Neuronal stem cell (in vitro differentiated cells): Measurements from ENCODE around the gene HHIP.

Experiments used
- DNase-seq: peaks from one replicate; pipeline ENCODE4 v3.0.0-alpha.2; 2013; ENCODE audit warnings: low spot score
- H2AFZ ChIP-seq: one replicate; pipeline ENCODE4 v1.6.1; 2013; ENCODE audit warnings: mild to moderate bottlenecking, low read length, inconsistent platforms
- H2AK5ac ChIP-seq: 2 replicates; pipeline ENCODE4 v1.6.1; 2013; ENCODE audit warnings: low read depth, mild to moderate bottlenecking, inconsistent platforms, low read length, moderate library complexity, mixed read lengths
- H2BK120ac ChIP-seq: 2 replicates; pipeline ENCODE4 v1.6.1; 2013; ENCODE audit warnings: low read depth, mild to moderate bottlenecking, inconsistent platforms, low read length, moderate library complexity, mixed read lengths
- H2BK12ac ChIP-seq: one replicate; pipeline ENCODE4 v1.6.1; 2013; ENCODE audit warnings: low read length, inconsistent platforms
- H2BK15ac ChIP-seq: 2 replicates; pipeline ENCODE4 v1.6.1; 2013; ENCODE audit warnings: mild to moderate bottlenecking, low read length, inconsistent platforms, mixed read lengths
- H2BK5ac ChIP-seq: one replicate; pipeline ENCODE4 v1.6.1; 2013; ENCODE audit warnings: inconsistent platforms, mild to moderate bottlenecking, low read length, moderate library complexity
- H3K14ac ChIP-seq: one replicate; pipeline ENCODE4 v1.6.1; 2013; ENCODE audit warnings: low read length, inconsistent platforms
- H3K18ac ChIP-seq: 2 replicates; pipeline ENCODE4 v1.6.1; 2013; ENCODE audit warnings: low read length, inconsistent platforms
- H3K23ac ChIP-seq: 2 replicates; pipeline ENCODE4 v1.6.1; 2013; ENCODE audit warnings: low read depth, mild to moderate bottlenecking, mixed read lengths, low read length, inconsistent platforms; ENCODE audit not compliant: poor library complexity
- H3K27ac ChIP-seq: replicated peaks from 3 replicates; pipeline ENCODE4 v1.5.1; 2013; ENCODE audit warnings: low read length, inconsistent platforms
- H3K27me3 ChIP-seq, 3 experiments: 2 replicates each; pipeline ENCODE4 v1.6.1; 2013; ENCODE audit warnings: low read length in 3 of 3, mild to moderate bottlenecking in 2 of 3, inconsistent platforms in 1 of 3, low read depth in 1 of 3, mixed read lengths in 1 of 3, moderate library complexity in 1 of 3; ENCODE audit not compliant: control insufficient read depth in 3 of 3, insufficient read depth in 3 of 3
- H3K36me3 ChIP-seq, 2 donors: replicated peaks in 1 of 2; 2 replicates each; pipeline ENCODE4 v1.6.1; 2013; ENCODE audit warnings: low read length in 2 of 2; ENCODE audit not compliant: control insufficient read depth in 2 of 2, insufficient read depth in 2 of 2
- H3K4ac ChIP-seq: 2 replicates; pipeline ENCODE4 v1.6.1; 2013; ENCODE audit warnings: inconsistent platforms, mild to moderate bottlenecking, low read length, moderate library complexity
- H3K4me1 ChIP-seq, 2 donors: 1 replicate in 1 of 2; 2 replicates in 1 of 2; pipeline ENCODE4 v1.6.1; 2013; ENCODE audit warnings: low read length in 2 of 2, low read depth in 1 of 2; ENCODE audit not compliant: control insufficient read depth in 2 of 2, insufficient read depth in 1 of 2
- H3K4me2 ChIP-seq: one replicate; pipeline ENCODE4 v1.6.1; 2013; ENCODE audit warnings: mild to moderate bottlenecking, low read length, inconsistent platforms; ENCODE audit not compliant: insufficient read depth, poor library complexity, severe bottlenecking
- H3K4me3 ChIP-seq, 2 donors: 2 replicates each; pipeline ENCODE4 v1.5.1; 2013; ENCODE audit warnings: low read length in 2 of 2, mild to moderate bottlenecking in 2 of 2, inconsistent platforms in 1 of 2, moderate library complexity in 1 of 2
- H3K79me1 ChIP-seq: one replicate; pipeline ENCODE4 v1.6.1; 2013; ENCODE audit warnings: low read depth, mild to moderate bottlenecking, inconsistent platforms, low read length, moderate library complexity
- H3K9ac ChIP-seq: one replicate; pipeline ENCODE4 v1.6.1; 2013; ENCODE audit warnings: mild to moderate bottlenecking, low read depth, low read length, inconsistent platforms; ENCODE audit not compliant: poor library complexity
- H3K9me3 ChIP-seq, 2 donors: replicated peaks in 1 of 2; 2 replicates each; pipeline versions ENCODE3 to v1.6.1; 2013; ENCODE audit warnings: low read length in 2 of 2, mild to moderate bottlenecking in 2 of 2, inconsistent platforms in 1 of 2, low read depth in 1 of 2, mixed read lengths in 1 of 2, moderate library complexity in 1 of 2; ENCODE audit not compliant: control insufficient read depth in 2 of 2, insufficient read depth in 1 of 2
- H4K8ac ChIP-seq: one replicate; pipeline ENCODE4 v1.6.1; 2013; ENCODE audit warnings: low read depth, mild to moderate bottlenecking, inconsistent platforms, low read length, moderate library complexity
- H4K91ac ChIP-seq: one replicate; pipeline ENCODE4 v1.6.1; 2013; ENCODE audit warnings: low read length, low read depth, mild to moderate bottlenecking, inconsistent platforms; ENCODE audit not compliant: poor library complexity
- WGBS, 2 donors: extraction: QIAGEN DNeasy Blood & Tissue Kit; methylation state at CpG; one replicate each; pipeline ENCODE4 v1.1.7; 2013; ENCODE audit warnings: missing lambda C conversion rate in 2 of 2, mixed read lengths in 1 of 2; ENCODE audit not compliant: insufficient read length in 2 of 2, insufficient replicate concordance in 1 of 2; ENCODE audit errors: extremely low coverage in 2 of 2; 5-methylcytosine and 5-hydroxymethylcytosine counted together

HHIP gene

DNA sequence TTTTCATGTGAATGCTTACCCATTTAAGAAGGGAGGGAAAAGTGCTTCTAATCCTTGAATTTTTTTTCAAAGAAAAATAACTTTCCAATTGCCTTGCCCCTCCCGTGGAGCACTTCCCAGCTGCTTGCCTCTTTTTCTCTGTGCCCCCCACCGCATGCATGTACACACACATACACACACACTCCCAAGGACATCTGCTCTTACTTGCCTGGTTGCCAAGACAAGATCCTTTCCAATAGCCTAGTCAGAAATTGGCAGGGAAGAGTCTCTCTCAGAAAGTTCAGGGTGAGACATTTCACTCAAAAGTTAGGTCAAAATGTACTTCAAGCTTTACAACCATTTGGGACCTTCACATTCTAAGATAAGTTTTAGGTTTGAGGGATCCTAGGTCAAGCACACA lies 10.9 kb downstream of the HHIP start:
- H3K4me2 ChIP-seq, result no peak overlapping the region
- no peak overlapping the region for H3K4ac ChIP-seq
- H2BK15ac ChIP-seq, result no peak overlapping the region
- H3K23ac ChIP-seq, result no peak overlapping the region
- no peaks in the 10 kb centered on the region for H3K9me3 ChIP-seq
- H2BK12ac ChIP-seq, result no peak overlapping the region
- H3K27ac ChIP-seq, result no peak overlapping the region
- H2AK5ac ChIP-seq, result no peak overlapping the region
- no peak overlapping the region for H2BK120ac ChIP-seq
- no peak overlapping the region for H3K18ac ChIP-seq
- no peak overlapping the region for H3K9ac ChIP-seq
- H3K36me3 ChIP-seq, result no peaks in the 10 kb centered on the region
- H3K27me3 ChIP-seq, result no peaks in the 10 kb centered on the region
- DNase-seq, result no peak
- no peaks in the 10 kb centered on the region for H3K4me1 ChIP-seq
- H2AFZ ChIP-seq, result no peak overlapping the region
- H3K79me1 ChIP-seq, result no peaks in the 10 kb centered on the region
- no peak overlapping the region for H2BK5ac ChIP-seq
- no CpG with 5 or more reads among the region's 2 CpGs for WGBS, 2 donors
- no peak overlapping the region for H3K14ac ChIP-seq
- no peak overlapping the region for H4K8ac ChIP-seq
- no peak overlapping the region for H3K4me3 ChIP-seq
- no peak overlapping the region for H4K91ac ChIP-seq

DNA sequence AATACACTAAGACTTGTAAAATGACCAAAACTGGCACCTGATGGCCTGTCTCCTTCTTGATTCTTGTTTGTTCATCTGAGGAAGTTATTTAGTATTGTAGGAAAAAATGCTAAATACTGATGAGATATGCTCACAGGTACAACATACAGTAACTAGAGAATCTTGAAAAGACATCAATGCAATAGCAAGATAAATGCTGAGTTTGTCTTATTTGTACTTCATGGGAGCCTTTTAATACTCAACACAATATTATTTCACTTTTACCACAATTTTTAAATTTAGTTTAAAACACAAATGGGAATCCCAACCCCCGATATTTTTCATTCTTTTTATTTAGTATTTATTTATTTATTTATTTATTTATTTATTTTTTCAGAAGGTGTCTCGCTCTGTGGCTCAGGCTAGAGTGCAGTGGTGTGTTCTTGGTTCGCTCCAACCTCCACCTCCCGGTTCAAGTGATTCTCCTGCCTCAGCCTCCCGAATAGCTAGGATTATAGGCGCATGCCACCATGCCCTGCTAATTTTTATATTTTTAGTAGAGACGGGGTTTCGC lies 12.1 kb downstream of the HHIP start:
- WGBS, 2 donors, result 100% methylated on average over 1 of the region's 8 CpGs; no CpG with 5 or more reads in 1 of the 2 donors
- Histone ChIP-seq H2AK5ac (no peak overlapping the region), H3K18ac (no peak overlapping the region), H3K36me3 (no peaks in the 10 kb centered on the region), H3K9me3 (no peaks in the 10 kb centered on the region), H3K9ac (no peak overlapping the region), H4K8ac (no peak overlapping the region), H2AFZ (no peak overlapping the region), H3K4ac (no peak overlapping the region), H3K27me3 (no peaks in the 10 kb centered on the region), H3K4me3 (no peak overlapping the region), H3K4me1 (no peaks in the 10 kb centered on the region), H2BK12ac (no peak overlapping the region), H3K4me2 (no peak overlapping the region), H4K91ac (no peak overlapping the region), H2BK5ac (no peak overlapping the region), H3K27ac (no peak overlapping the region), H2BK120ac (no peak overlapping the region), H3K79me1 (no peaks in the 10 kb centered on the region), H2BK15ac (no peak overlapping the region), H3K14ac (no peak overlapping the region), H3K23ac (no peak overlapping the region)
- no peak for DNase-seq

DNA sequence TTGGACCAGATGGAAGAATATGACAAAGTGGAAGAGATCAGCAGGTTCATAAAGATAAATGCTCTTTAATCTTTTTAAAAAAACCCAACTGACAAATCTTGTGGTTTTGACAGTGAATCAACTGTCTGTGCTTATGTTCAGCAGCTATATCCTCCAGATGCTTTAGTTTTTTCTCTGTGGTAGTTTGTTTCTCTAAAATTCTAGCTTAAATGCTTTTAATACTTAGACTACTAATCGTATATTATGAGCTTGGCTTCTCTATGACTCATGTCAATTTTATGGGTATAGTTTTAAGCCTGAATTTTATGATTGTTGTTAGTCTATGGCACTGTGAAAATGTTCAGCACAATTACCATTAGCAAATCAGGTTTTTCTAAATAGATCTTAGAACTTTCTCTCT lies 12.9 kb downstream of the HHIP start:
- no peak overlapping the region for H3K14ac ChIP-seq
- H2BK5ac ChIP-seq, result no peak overlapping the region
- H3K23ac ChIP-seq, result no peak overlapping the region
- no peak overlapping the region for H2BK15ac ChIP-seq
- H3K9me3 ChIP-seq, result no peaks in the 10 kb centered on the region
- no peak overlapping the region for H2BK120ac ChIP-seq
- H2BK12ac ChIP-seq, result no peak overlapping the region
- H2AFZ ChIP-seq, result no peak overlapping the region
- no peak for DNase-seq
- H3K79me1 ChIP-seq, result no peaks in the 10 kb centered on the region
- no CpG with 5 or more reads among the region's 1 CpG for WGBS, 2 donors
- no peak overlapping the region for H3K27ac ChIP-seq
- no peak overlapping the region for H3K18ac ChIP-seq
- H3K4me1 ChIP-seq, result peaks cover 0 to 2% of the 10 kb centered on the region in 2 donors
- no peaks in the 10 kb centered on the region for H3K36me3 ChIP-seq
- no peak overlapping the region for H3K4ac ChIP-seq
- H4K91ac ChIP-seq, result no peak overlapping the region
- no peak overlapping the region for H2AK5ac ChIP-seq
- H3K4me3 ChIP-seq, result no peak overlapping the region
- no peak overlapping the region for H3K9ac ChIP-seq
- no peak overlapping the region for H3K4me2 ChIP-seq
- H3K27me3 ChIP-seq, result no peaks in the 10 kb centered on the region
- no peak overlapping the region for H4K8ac ChIP-seq

DNA sequence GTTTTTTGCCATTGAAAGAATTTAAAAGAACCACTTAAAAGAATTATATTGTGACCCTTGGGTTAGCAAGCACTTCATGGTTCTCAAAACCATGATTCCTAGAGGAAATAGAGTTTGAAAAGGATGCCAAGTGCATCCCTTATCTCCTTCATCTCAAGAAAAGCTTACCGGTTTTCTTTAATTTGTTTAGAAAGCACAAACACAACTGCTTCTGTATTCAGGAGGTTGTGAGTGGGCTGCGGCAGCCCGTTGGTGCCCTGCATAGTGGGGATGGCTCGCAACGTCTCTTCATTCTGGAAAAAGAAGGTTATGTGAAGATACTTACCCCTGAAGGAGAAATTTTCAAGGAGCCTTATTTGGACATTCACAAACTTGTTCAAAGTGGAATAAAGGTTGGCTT lies 13.5 kb downstream of the HHIP start:
- H3K4me2 ChIP-seq, result no peak overlapping the region
- no peak overlapping the region for H2BK15ac ChIP-seq
- DNase-seq, result no peak
- no peak overlapping the region for H3K18ac ChIP-seq
- H2BK120ac ChIP-seq, result no peak overlapping the region
- H4K8ac ChIP-seq, result no peak overlapping the region
- no peak overlapping the region for H2AFZ ChIP-seq
- no peak overlapping the region for H3K14ac ChIP-seq
- H4K91ac ChIP-seq, result no peak overlapping the region
- H2AK5ac ChIP-seq, result no peak overlapping the region
- H3K4me1 ChIP-seq, result peaks cover 0 to 3% of the 10 kb centered on the region in 2 donors
- H3K27ac ChIP-seq, result no peak overlapping the region
- no peaks in the 10 kb centered on the region for H3K9me3 ChIP-seq
- WGBS, 2 donors, result no CpG with 5 or more reads among the region's 5 CpGs
- no peaks in the 10 kb centered on the region for H3K27me3 ChIP-seq
- no peak overlapping the region for H3K4me3 ChIP-seq
- no peaks in the 10 kb centered on the region for H3K36me3 ChIP-seq
- H3K4ac ChIP-seq, result no peak overlapping the region
- no peak overlapping the region for H2BK12ac ChIP-seq
- no peak overlapping the region for H3K23ac ChIP-seq
- H3K9ac ChIP-seq, result no peak overlapping the region
- no peak overlapping the region for H2BK5ac ChIP-seq
- H3K79me1 ChIP-seq, result no peaks in the 10 kb centered on the region
